Measurements from ENCODE around the gene KCTD19.

KCTD19 gene

DNA sequence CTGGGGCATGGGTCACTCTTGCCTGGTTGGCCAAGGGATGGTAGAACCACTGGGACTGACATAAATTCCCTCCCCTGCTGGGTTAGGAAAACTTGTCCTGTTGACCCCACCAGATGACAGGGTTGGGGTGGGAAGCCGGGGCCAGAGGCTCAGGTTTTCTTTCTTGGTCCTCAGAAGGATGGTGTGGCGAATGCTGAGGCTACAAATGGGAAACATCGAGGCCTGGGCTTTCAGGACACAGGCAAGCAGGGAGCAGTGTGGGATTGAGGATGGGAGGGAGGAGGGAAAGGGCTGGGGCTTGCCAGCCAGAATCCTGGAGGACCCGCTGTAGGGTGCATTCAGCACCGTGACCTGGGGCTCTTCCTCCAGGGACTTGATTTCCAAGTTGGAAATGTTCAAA, 61.7 kb downstream of the KCTD19 start:
- DNase-seq (ENCODE audit: low read depth): no peak
- no peak overlapping the region for H3K4me3 ChIP-seq (ENCODE audit: low read depth, low read length)
- TF ChIP-seq, protein P1, sequence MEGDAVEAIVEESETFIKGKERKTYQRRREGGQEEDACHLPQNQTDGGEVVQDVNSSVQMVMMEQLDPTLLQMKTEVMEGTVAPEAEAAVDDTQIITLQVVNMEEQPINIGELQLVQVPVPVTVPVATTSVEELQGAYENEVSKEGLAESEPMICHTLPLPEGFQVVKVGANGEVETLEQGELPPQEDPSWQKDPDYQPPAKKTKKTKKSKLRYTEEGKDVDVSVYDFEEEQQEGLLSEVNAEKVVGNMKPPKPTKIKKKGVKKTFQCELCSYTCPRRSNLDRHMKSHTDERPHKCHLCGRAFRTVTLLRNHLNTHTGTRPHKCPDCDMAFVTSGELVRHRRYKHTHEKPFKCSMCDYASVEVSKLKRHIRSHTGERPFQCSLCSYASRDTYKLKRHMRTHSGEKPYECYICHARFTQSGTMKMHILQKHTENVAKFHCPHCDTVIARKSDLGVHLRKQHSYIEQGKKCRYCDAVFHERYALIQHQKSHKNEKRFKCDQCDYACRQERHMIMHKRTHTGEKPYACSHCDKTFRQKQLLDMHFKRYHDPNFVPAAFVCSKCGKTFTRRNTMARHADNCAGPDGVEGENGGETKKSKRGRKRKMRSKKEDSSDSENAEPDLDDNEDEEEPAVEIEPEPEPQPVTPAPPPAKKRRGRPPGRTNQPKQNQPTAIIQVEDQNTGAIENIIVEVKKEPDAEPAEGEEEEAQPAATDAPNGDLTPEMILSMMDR (IDR thresholded peaks at IDR 0.05; ENCODE audit: control insufficient read depth, extremely low read depth, insufficient read depth): no peak

DNA sequence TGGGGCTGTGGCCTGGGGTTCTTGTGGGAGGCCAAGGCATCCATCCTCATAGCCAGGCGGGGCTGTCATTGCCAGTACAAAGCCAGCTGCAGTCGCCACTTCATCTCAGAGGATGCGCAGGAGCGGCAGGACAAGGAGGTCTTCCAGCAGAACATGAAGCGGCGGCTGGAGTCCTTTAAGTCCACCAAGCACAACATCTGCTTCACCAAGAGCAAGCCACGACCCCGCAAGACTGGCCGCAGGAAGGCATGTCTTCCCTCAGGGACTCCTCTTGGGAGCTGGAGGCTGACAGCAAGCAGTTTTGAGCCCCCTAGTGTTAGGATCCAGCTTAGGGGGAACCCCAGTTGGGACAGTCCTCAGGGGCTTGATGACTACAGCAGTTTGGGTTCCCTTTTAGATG, 62.3 kb downstream of the KCTD19 start:
- no peak overlapping the region for H3K4me3 ChIP-seq (ENCODE audit: low read depth, low read length)
- TF ChIP-seq, protein P1 (IDR thresholded peaks at IDR 0.05; ENCODE audit: control insufficient read depth, extremely low read depth, insufficient read depth): no peak
- DNase-seq (ENCODE audit: low read depth): no peak

DNA sequence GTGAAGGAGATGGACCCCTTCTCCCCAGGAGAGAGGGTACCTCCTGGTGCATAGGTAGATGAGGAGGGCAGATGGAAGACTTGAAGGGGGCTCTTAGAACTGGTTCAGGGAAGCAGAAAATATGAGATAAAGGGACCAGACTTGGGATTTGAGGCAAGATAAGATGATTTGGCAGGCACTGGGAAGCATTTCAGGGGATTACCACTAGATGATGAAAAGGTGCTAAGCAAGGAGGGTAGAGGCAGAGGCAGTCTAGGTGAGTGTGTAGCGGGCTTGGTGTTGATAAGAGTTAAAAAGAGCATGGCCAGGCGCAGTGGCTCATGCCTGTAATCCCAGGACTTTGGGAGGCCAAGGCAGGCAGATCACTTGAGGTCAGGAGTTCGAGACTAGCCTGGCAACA, 63.3 kb downstream of the KCTD19 start:
- H3K4me3 ChIP-seq (ENCODE audit: low read depth, low read length): no peak overlapping the region
- TF ChIP-seq, protein P1 (IDR thresholded peaks at IDR 0.05; ENCODE audit: control insufficient read depth, extremely low read depth, insufficient read depth): no peak
- no peak for DNase-seq (ENCODE audit: low read depth)

DNA sequence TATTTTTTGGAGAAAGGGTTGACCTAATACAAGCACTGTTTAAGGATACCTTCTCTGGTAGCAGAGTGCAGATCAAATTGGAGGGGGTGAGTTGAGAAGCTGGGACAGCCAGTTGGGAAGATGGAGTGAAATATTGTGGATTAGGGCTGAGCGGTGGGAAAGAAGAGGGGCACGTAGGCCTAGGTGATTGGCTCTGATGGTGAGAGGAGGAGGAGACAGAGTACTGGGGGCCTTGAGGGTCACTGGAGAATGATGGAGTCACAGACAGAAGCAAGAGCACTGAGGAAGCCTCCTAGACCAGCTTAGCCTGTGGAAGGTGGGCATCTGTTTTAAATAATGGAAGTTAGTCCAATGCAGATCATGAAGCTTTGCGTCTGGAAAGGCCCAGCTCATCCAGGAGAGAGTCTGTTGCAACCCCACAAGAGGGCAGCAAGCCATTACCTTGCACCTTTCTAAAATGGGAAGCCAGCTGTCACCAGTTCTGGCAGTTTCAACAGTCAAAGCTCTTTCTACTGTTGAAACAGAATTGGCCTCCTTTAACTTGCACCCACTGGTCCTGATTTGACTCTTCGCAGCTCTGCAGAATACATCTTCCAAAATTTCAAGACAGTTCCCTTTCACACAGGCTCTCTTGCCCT, 66.0 kb downstream of the KCTD19 start:
- TF ChIP-seq, protein P1 (IDR thresholded peaks at IDR 0.05; ENCODE audit: control insufficient read depth, extremely low read depth, insufficient read depth): peak; percentile 76
- DNase-seq (ENCODE audit: low read depth): no peak

DNA sequence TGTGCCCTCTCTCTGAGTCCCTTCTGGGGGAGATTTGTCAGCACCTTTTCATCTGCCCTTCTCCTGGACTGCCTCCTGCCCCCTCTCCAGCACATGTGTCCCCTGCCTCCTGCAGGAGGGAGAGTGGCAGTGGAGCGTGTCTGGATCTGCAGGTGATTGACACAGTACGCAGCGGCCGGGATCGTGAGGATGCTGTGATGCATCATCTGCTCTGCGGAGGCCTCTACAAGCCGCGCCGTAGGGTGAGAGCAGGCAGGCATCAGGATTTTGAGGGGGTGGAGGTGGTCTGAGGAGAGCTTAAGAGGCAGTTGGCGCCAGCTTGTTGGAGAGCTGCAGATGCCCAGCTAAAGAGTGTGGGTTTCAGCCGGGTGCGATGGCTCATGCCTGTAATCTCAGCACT, 66.8 kb downstream of the KCTD19 start:
- no peak for DNase-seq (ENCODE audit: low read depth)
- TF ChIP-seq, protein P1 (IDR thresholded peaks at IDR 0.05; ENCODE audit: control insufficient read depth, extremely low read depth, insufficient read depth): no peak
- no peak overlapping the region for H3K4me3 ChIP-seq (ENCODE audit: low read depth, low read length)

More for the DNA sequence above, 66.0 kb downstream of the KCTD19 start:
- H3K4me3 ChIP-seq (ENCODE audit: low read depth, low read length): no peak overlapping the region

DNA sequence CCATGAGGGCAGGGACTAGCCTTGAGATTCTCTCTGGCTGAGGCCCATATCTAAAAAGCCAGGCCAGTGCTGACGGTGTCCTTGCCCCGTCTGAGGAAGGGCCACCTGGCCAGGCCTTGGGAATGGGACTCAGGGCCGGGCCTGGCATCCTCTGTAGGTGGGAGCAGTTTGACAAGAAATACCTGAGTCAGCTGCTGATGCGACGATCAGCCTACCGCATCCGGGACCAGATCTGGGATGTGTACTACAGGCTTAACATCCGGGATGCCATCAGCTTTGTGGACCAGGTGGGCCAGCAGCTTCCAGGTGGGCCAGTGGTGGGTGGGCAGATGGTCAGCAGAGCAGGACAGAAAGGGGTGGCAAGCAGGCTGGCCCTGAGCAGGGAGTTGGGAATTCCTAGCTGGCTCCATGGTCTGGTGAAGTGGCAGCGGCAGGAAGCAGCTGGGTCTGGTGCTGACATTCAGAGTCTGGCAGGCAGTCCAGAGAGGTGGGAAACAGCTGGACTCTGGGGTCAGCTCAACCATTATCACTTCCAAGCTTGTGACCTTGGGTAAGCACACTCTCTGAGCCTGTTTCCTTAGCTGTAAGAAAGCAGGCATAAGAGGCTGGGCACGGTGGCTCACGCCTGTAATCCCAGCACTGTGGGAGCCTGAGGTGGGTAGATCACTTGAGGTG, 68.2 kb downstream of the KCTD19 start:
- no peak for DNase-seq (ENCODE audit: low read depth)
- H3K4me3 ChIP-seq (ENCODE audit: low read depth, low read length): no peak overlapping the region
- TF ChIP-seq, protein P1 (IDR thresholded peaks at IDR 0.05; ENCODE audit: control insufficient read depth, extremely low read depth, insufficient read depth): no peak
